Measurements from ENCODE around the gene RGL3. TPM values are rescaled to one million over a fixed set of nuclear protein-coding genes. Genes with fewer than 3 reads are reported as not detected.

Gene RGL3
- total RNA-seq, 2 experiments from 2014 or later: not detected

GRCh38 chr19:11400798-11401197 is 18.3 kb downstream of the RGL3 start:
- Mint-ChIP-seq H3K27me3 (peaks cover 15% of the 10 kb centered on the region), H3K4me1 (ENCODE audit: low read depth) (no peaks in the 10 kb centered on the region), H3K36me3 (ENCODE audit: low read depth) (no peaks in the 10 kb centered on the region), H3K9me3 (no peaks in the 10 kb centered on the region), H3K4me3 (no peak overlapping the region), H3K27ac (no peak overlapping the region)
- ATAC-seq (ENCODE audit: poor library complexity): no peak
- Histone ChIP-seq H3K4me1 (ENCODE audit: insufficient read depth, low read length) (no peaks in the 10 kb centered on the region), H3K9me3 (ENCODE audit: control insufficient read depth in 1 of 2, insufficient read depth in 1 of 2, low read length in 2 of 2) (no peaks in the 10 kb centered on the region), H3K27me3 (ENCODE audit: control insufficient read depth in 1 of 2, insufficient read depth in 2 of 2, low read length in 2 of 2) (no peaks in the 10 kb centered on the region), H3K27ac (ENCODE audit: low read depth in 1 of 2, low read length in 2 of 2) (no peak overlapping the region), H3K4me3 (ENCODE audit: low read length) (no peak overlapping the region), H3K36me3 (ENCODE audit: insufficient read depth, low read length) (no peaks in the 10 kb centered on the region)
- no peak for TF ChIP-seq CTCF (IDR thresholded peaks at IDR 0.05)
- CTCF ChIA-PET: no interaction called here
- no peak for DNase-seq
- POLR2A ChIA-PET: interaction anchor here (0.5 to 0.9 kb wide), 2 partner anchors 20 to 99 kb away, joined by 3 to 4 read pairs; no protein-coding TSS in a partner anchor
- intact Hi-C loops (cut with DNase I, micrococcal nuclease): no loop called here

GRCh38 chr19:11399667-11400066 is 19.4 kb downstream of the RGL3 start:
- H3K27me3 ChIP-seq (ENCODE audit: control insufficient read depth in 1 of 2, insufficient read depth in 2 of 2, low read length in 2 of 2): no peaks in the 10 kb centered on the region
- H3K9me3 ChIP-seq (ENCODE audit: control insufficient read depth in 1 of 2, insufficient read depth in 1 of 2, low read length in 2 of 2): no peaks in the 10 kb centered on the region
- DNase-seq (no peak), ATAC-seq (ENCODE audit: poor library complexity) (no peak)
- Mint-ChIP-seq H3K27me3 (peaks cover 14% of the 10 kb centered on the region), H3K36me3 (ENCODE audit: low read depth) (no peaks in the 10 kb centered on the region), H3K9me3 (no peaks in the 10 kb centered on the region), H3K4me1 (ENCODE audit: low read depth) (no peaks in the 10 kb centered on the region), H3K4me3 (no peak overlapping the region), H3K27ac (no peak overlapping the region)
- CTCF ChIA-PET: no interaction called here
- POLR2A ChIA-PET: no interaction called here
- no peak overlapping the region for H3K27ac ChIP-seq (ENCODE audit: low read depth in 1 of 2, low read length in 2 of 2)
- no peaks in the 10 kb centered on the region for H3K36me3 ChIP-seq (ENCODE audit: insufficient read depth, low read length)
- H3K4me3 ChIP-seq (ENCODE audit: low read length): no peak overlapping the region
- H3K4me1 ChIP-seq (ENCODE audit: insufficient read depth, low read length): no peaks in the 10 kb centered on the region
- intact Hi-C loops (cut with DNase I, micrococcal nuclease): no loop called here
- no peak for TF ChIP-seq CTCF (IDR thresholded peaks at IDR 0.05)

GRCh38 chr19:11397089-11397610 is 22.0 kb downstream of the RGL3 start:
- TF ChIP-seq CTCF (IDR thresholded peaks at IDR 0.05): no peak
- Mint-ChIP-seq H3K4me3 (no peak overlapping the region), H3K36me3 (ENCODE audit: low read depth) (no peaks in the 10 kb centered on the region), H3K4me1 (ENCODE audit: low read depth) (no peaks in the 10 kb centered on the region), H3K27me3 (peaks cover 18% of the 10 kb centered on the region), H3K9me3 (no peaks in the 10 kb centered on the region), H3K27ac (no peak overlapping the region)
- Histone ChIP-seq H3K27me3 (ENCODE audit: control insufficient read depth in 1 of 2, insufficient read depth in 2 of 2, low read length in 2 of 2) (no peaks in the 10 kb centered on the region), H3K9me3 (ENCODE audit: control insufficient read depth in 1 of 2, insufficient read depth in 1 of 2, low read length in 2 of 2) (no peaks in the 10 kb centered on the region), H3K4me3 (ENCODE audit: low read length) (no peak overlapping the region), H3K27ac (ENCODE audit: low read depth in 1 of 2, low read length in 2 of 2) (no peak overlapping the region), H3K4me1 (ENCODE audit: insufficient read depth, low read length) (no peaks in the 10 kb centered on the region), H3K36me3 (ENCODE audit: insufficient read depth, low read length) (no peaks in the 10 kb centered on the region)
- POLR2A ChIA-PET: no interaction called here
- intact Hi-C loops (cut with DNase I, micrococcal nuclease): no loop called here
- DNase-seq: no peak
- no peak for ATAC-seq (ENCODE audit: poor library complexity)
- CTCF ChIA-PET: interaction anchor here (1.3 kb wide), 1 partner anchor 16 kb away, joined by 4 read pairs; no protein-coding TSS in a partner anchor
